Pancreas (tissue), 10 donors: ENCODE data around the gene FLYWCH2. TPM values are rescaled to one million over a fixed set of nuclear protein-coding genes. Genes with fewer than 3 reads are reported as not detected.

ENCODE experiments used
- ATAC-seq, 4 donors: fragments of 200-7000 bp; cut with Tn5 transposase; one replicate each; pipeline versions ENCODE4 v1.8.0 to v1.9.1; 2020; ENCODE audit warnings: mild to moderate bottlenecking in 4 of 4, moderate library complexity in 4 of 4
- DNase-seq, 6 donors: peaks; one replicate each; pipeline ENCODE4 v3.0.0-alpha.2; 2020
- FAIRE-seq: peaks from 2 replicates; lab custom pipeline; 2012; peaks lifted over from hg19 to GRCh38; lab: Jason Lieb, UNC
- H3K27ac ChIP-seq, 4 donors: fragments of 200-600 bp; sonication (generic); 1 replicate in 3 of 4; 2 replicates in 1 of 4; pipeline versions ENCODE4 v1.5.0 to v1.8.0; 2020
- H3K27me3 ChIP-seq, 4 donors: fragments of 200-600 bp; one replicate each; pipeline ENCODE4 v1.8.0; 2021
- H3K36me3 ChIP-seq, 3 donors: fragments of 200-600 bp; sonication (generic) in 1 of 3; one replicate each; pipeline versions ENCODE4 v1.5.0 to v1.8.0; 2020 to 2021
- H3K4me1 ChIP-seq, 3 donors: fragments of 200-600 bp; one replicate each; pipeline ENCODE4 v1.8.0; 2021
- H3K4me3 ChIP-seq, 4 donors: fragments of 200-600 bp; sonication (generic) in 2 of 4; one replicate each; pipeline versions ENCODE4 v1.5.0 to v1.8.0; 2020 to 2021
- H3K9me3 ChIP-seq, 4 donors: fragments of 200-600 bp; one replicate each; pipeline ENCODE4 v1.8.0; 2021
- CTCF ChIP-seq, 4 donors: fragments of 200-600 bp; sonication (generic) in 3 of 4; IDR thresholded peaks; one replicate each; pipeline versions ENCODE4 v1.5.0 to v1.8.0; 2021; ENCODE audit warnings: antibody characterized with exemption in 4 of 4
- WGBS, 2 donors: extraction: QIAGEN DNeasy Blood & Tissue Kit; methylation state at CpG; one replicate each; pipeline ENCODE4 v1.1.7; 2013; 5-methylcytosine and 5-hydroxymethylcytosine counted together
- intact Hi-C, 3 donors: fragments of 100-400 bp; cut with DNase I; formaldehyde crosslinking; loops; one replicate each; pipeline versions ENCODE4 v1.11.1 to v1.14.2; 2022
- polyA plus RNA-seq, 2 donors: library from polyadenylated mRNA; stranded (reverse); fragments of 200-250 nt; gene quantifications; one replicate each; pipeline ENCODE4 v1.2.3, GENCODE V29; 2013
- total RNA-seq, 6 donors: library from RNA; stranded (reverse); fragmentation: NEBNext Ultra II Directional in 4 of 6; extraction: Animal tissue kit (Norgen Biotek cat#: 25700) in 4 of 6; gene quantifications; one replicate each; pipeline versions ENCODE4 v1.2.1 to v1.2.4, GENCODE V29; 2021 to 2023
- donor health status: healthy with polysubstance abuse.
- donor health status: DM: no; HTN: no; CAD: no; lungs with moderate emphysema.
- donor health status: DM: no; HTN: no; CAD: no.
- donor health status: control.
- donor health status: control.
- donor health status: Bipolar disorder and iron deficiency.
- donor health status: DM: yes; HTN: yes; CAD: no.
- donor health status: DM: no; HTN: no; CAD: no.
- donor health status: DM: no; HTN: no; CAD: no.
- donor health status: DM: yes; HTN: yes; CAD: no.

Gene FLYWCH2
- total RNA-seq: 10 to 100 TPM in 1 of 6 donors, 1 to 10 TPM in 5; 5.8 to 10.1 (median 7.7) TPM
- 10 to 100 TPM; 18.2 to 26.1 TPM for polyA plus RNA-seq

GRCh38 chr16:2882650-2883457, at the start of gene FLYWCH2:
TSS of gene FLYWCH2 (plus strand) at chr16:2883215. CDS start at chr16:2896450, 13,235 bp downstream.
- no peaks in the 10 kb centered on the region for H3K36me3 ChIP-seq
- no peak for TF ChIP-seq CTCF (IDR thresholded peaks at IDR 0.05)
- peak; percentile 97 to 100 (median 98) for DNase-seq
- WGBS, 2 donors: 0 to 1% methylated on average over 54 to 73 of the region's 73 CpGs
- intact Hi-C loops: no loop called here
- no peaks in the 10 kb centered on the region for H3K9me3 ChIP-seq
- no peaks in the 10 kb centered on the region for H3K27me3 ChIP-seq
- peak within 1 kb of the TSS; percentile 64 to 76 (median 70) for H3K4me3 ChIP-seq
- H3K27ac ChIP-seq: peak within 1 kb of the TSS; percentile 83 to 91 (median 88)
- peak; percentile 93 to 97 (median 94) for ATAC-seq
- peak; percentile 81 for FAIRE-seq
- peaks cover 0 to 8% (median 0%) of the 10 kb centered on the region in 3 donors for H3K4me1 ChIP-seq

- TF ChIP-seq CTCF (IDR thresholded peaks at IDR 0.05): no peak
- Histone ChIP-seq H3K4me1 (no peaks in the 10 kb centered on the region), H3K36me3 (no peaks in the 10 kb centered on the region), H3K27ac (no peak overlapping the region), H3K27me3 (no peaks in the 10 kb centered on the region), H3K9me3 (no peaks in the 10 kb centered on the region), H3K4me3 (no peak overlapping the region)
- FAIRE-seq: no peak
- no peak for ATAC-seq
- WGBS, 2 donors: 53 to 70% methylated on average over 7 of the region's 7 CpGs
- intact Hi-C loops: no loop called here
- no peak for DNase-seq
Observed at GRCh38 chr16:2833776-2834175, 49.2 kb upstream of the FLYWCH2 start.

- no peak for TF ChIP-seq CTCF (IDR thresholded peaks at IDR 0.05)
- H3K27ac ChIP-seq: peak overlapping the region; percentile 48 to 79 (median 73)
- no peaks in the 10 kb centered on the region for H3K27me3 ChIP-seq
- DNase-seq: no peak
- no peak for FAIRE-seq
- H3K4me1 ChIP-seq: no peaks in the 10 kb centered on the region
- no peaks in the 10 kb centered on the region for H3K36me3 ChIP-seq
- no peak overlapping the region for H3K4me3 ChIP-seq
- intact Hi-C loops: no loop called here
- no peaks in the 10 kb centered on the region for H3K9me3 ChIP-seq
- 59 to 62% methylated on average over 3 of the region's 3 CpGs for WGBS, 2 donors
- no peak for ATAC-seq
Observed at GRCh38 chr16:2834968-2835367, 48.0 kb upstream of the FLYWCH2 start.

GRCh38 chr16:2835638-2836493, 47.1 kb upstream of the FLYWCH2 start:
- TF ChIP-seq CTCF (IDR thresholded peaks at IDR 0.05): no peak
- ATAC-seq (peak; percentile 66 to 81 (median 76)), FAIRE-seq (no peak), DNase-seq (peak; percentile 32 to 66 (median 64))
- Histone ChIP-seq H3K4me1 (no peaks in the 10 kb centered on the region), H3K36me3 (no peaks in the 10 kb centered on the region), H3K27ac (peak overlapping the region; percentile 51 to 79 (median 73)), H3K27me3 (no peaks in the 10 kb centered on the region), H3K9me3 (no peaks in the 10 kb centered on the region), H3K4me3 (no peak overlapping the region)
- 24 to 29% methylated on average over 22 of the region's 22 CpGs for WGBS, 2 donors
- intact Hi-C loops: no loop called here
